AG10803 (cell line): Measurements from ENCODE around the gene EFCAB7.

Experiments used
- DNase-seq: peaks from one replicate; pipeline ENCODE4 v3.0.0; 2010; ENCODE audit warnings: low read depth
- H3K4me3 ChIP-seq: 2 replicates; pipeline ENCODE4 v1.5.1; 2011; ENCODE audit warnings: mild to moderate bottlenecking, low read length, control low read depth
- CTCF ChIP-seq: conservative IDR thresholded peaks from 2 replicates; pipeline ENCODE4 v1.5.1; 2011; ENCODE audit warnings: mild to moderate bottlenecking, low read length, control low read depth, inconsistent platforms

Gene EFCAB7

GRCh38 chr1:63547621-63548294 is 24.4 kb downstream of the EFCAB7 start:
- peak; percentile 47 for DNase-seq
- no peak overlapping the region for H3K4me3 ChIP-seq
- no peak for TF ChIP-seq CTCF

- no peak overlapping the region for H3K4me3 ChIP-seq
- TF ChIP-seq CTCF = no peak
- no peak for DNase-seq
Measured at GRCh38 chr1:63548303-63548702, 25.0 kb downstream of the EFCAB7 start.

GRCh38 chr1:63548877-63549276 is 25.6 kb downstream of the EFCAB7 start:
- H3K4me3 ChIP-seq = no peak overlapping the region
- DNase-seq = no peak
- no peak for TF ChIP-seq CTCF

GRCh38 chr1:63555480-63555879 is 32.2 kb downstream of the EFCAB7 start:
- DNase-seq = no peak
- TF ChIP-seq CTCF = no peak
- H3K4me3 ChIP-seq = no peak overlapping the region

GRCh38 chr1:63557365-63557987 is 34.2 kb downstream of the EFCAB7 start:
- peak; percentile 74 for TF ChIP-seq CTCF
- DNase-seq = peak; percentile 37

GRCh38 chr1:63559357-63559756 is 36.0 kb downstream of the EFCAB7 start:
- no peak for DNase-seq
- TF ChIP-seq CTCF = no peak
- no peak overlapping the region for H3K4me3 ChIP-seq

More at GRCh38 chr1:63557365-63557987, 34.2 kb downstream of the EFCAB7 start:
- H3K4me3 ChIP-seq = no peak overlapping the region

GRCh38 chr1:63563745-63564144 is 40.4 kb downstream of the EFCAB7 start:
- H3K4me3 ChIP-seq = no peak overlapping the region
- TF ChIP-seq CTCF = no peak
- DNase-seq = no peak
